Tibial nerve (tissue), 4 donors: Measurements from ENCODE around the gene CTNNA3. TPM values are rescaled to one million over a fixed set of nuclear protein-coding genes. Genes with fewer than 3 reads are reported as not detected.

Source experiments
- DNase-seq, 2 donors: peaks; one replicate each; pipeline ENCODE4 v3.0.0-alpha.2; 2019; ENCODE audit warnings: low spot score in 2 of 2
- H3K27ac ChIP-seq, 4 donors: fragments of 200-600 bp; sonication (generic) in 3 of 4; one replicate each; pipeline ENCODE4 v1.5.1; 2017 to 2019; ENCODE audit warnings: mild to moderate bottlenecking in 1 of 4
- H3K27me3 ChIP-seq, 2 donors: fragments of 200-600 bp; sonication (generic) in 1 of 2; one replicate each; pipeline versions ENCODE4 v1.5.1 to v1.6.0; 2017 to 2019
- H3K36me3 ChIP-seq, 3 donors: fragments of 200-600 bp; sonication (generic); one replicate each; pipeline ENCODE4 v1.5.1; 2018 to 2019
- H3K4me1 ChIP-seq, 4 donors: fragments of 200-600 bp; sonication (generic) in 3 of 4; one replicate each; pipeline ENCODE4 v1.5.1; 2017 to 2019
- H3K4me3 ChIP-seq, 4 donors: fragments of 200-600 bp; sonication (generic) in 3 of 4; one replicate each; pipeline ENCODE4 v1.5.1; 2017 to 2019; ENCODE audit warnings: mild to moderate bottlenecking in 1 of 4, moderate library complexity in 1 of 4
- H3K9me3 ChIP-seq, 4 donors: fragments of 200-600 bp; sonication (generic) in 3 of 4; one replicate each; pipeline ENCODE4 v1.5.1; 2017 to 2019
- CTCF ChIP-seq, 5 experiments: fragments of 200-600 bp in 3 of 5; fragments of 450-650 bp in 2 of 5; sonication (generic) in 3 of 5; IDR thresholded peaks; one replicate each; pipeline ENCODE4 v1.5.1; 2016 to 2019; ENCODE audit warnings: antibody characterized with exemption in 5 of 5, mild to moderate bottlenecking in 3 of 5, moderate library complexity in 2 of 5
- EP300 ChIP-seq, 2 donors: sonication (generic); formaldehyde crosslinking; IDR thresholded peaks; one replicate each; pipeline ENCODE4 v1.6.1; 2017; ENCODE audit warnings: antibody characterized with exemption in 2 of 2, mild to moderate bottlenecking in 1 of 2
- POLR2A ChIP-seq, 2 donors: fragments of 450-650 bp; IDR thresholded peaks; one replicate each; pipeline ENCODE4 v1.6.1; 2017; ENCODE audit warnings: antibody characterized with exemption in 2 of 2, mild to moderate bottlenecking in 2 of 2, moderate library complexity in 2 of 2
- WGBS, 2 donors: methylation state at CpG; one replicate each; pipeline ENCODE4 v1.1.5; 2018; 5-methylcytosine and 5-hydroxymethylcytosine counted together
- total RNA-seq, 4 donors: library from RNA; depleted of rRNA; stranded (reverse); fragments of >200 nt; gene quantifications; one replicate each; pipeline ENCODE4 v1.1.0, GENCODE V29; 2016

CTNNA3 gene
- total RNA-seq, 4 donors from 2014 or later: 15.9 to 36.1 (median 23.1) TPM

GRCh38 chr10:66982053-66982420 is 714.0 kb downstream of the CTNNA3 start:
- Histone ChIP-seq H3K27ac (no peak overlapping the region), H3K4me3 (no peak overlapping the region), H3K4me1 (peaks cover 0 to 3% (median 0%) of the 10 kb centered on the region in 4 donors), H3K9me3 (no peaks in the 10 kb centered on the region), H3K36me3 (no peaks in the 10 kb centered on the region), H3K27me3 (no peaks in the 10 kb centered on the region)
- WGBS, 2 donors: 45 to 48% methylated on average over 1 of the region's 1 CpG
- no peak for DNase-seq
- no peak for TF ChIP-seq CTCF (IDR thresholded peaks at IDR 0.05)
- TF ChIP-seq POLR2A (IDR thresholded peaks at IDR 0.05): no peak
- no peak for TF ChIP-seq EP300 (IDR thresholded peaks at IDR 0.05)

GRCh38 chr10:66981361-66982052 is 714.5 kb downstream of the CTNNA3 start:
- TF ChIP-seq CTCF (IDR thresholded peaks at IDR 0.05) (no peak), EP300 (IDR thresholded peaks at IDR 0.05) (no peak), POLR2A (IDR thresholded peaks at IDR 0.05) (no peak)

GRCh38 chr10:66980246-66980815 is 715.7 kb downstream of the CTNNA3 start:
- TF ChIP-seq POLR2A (IDR thresholded peaks at IDR 0.05) (no peak), CTCF (IDR thresholded peaks at IDR 0.05) (no peak), EP300 (IDR thresholded peaks at IDR 0.05) (no peak)
- H3K4me1 ChIP-seq: peaks cover 0 to 3% (median 0%) of the 10 kb centered on the region in 4 donors
- DNase-seq: no peak
- H3K4me3 ChIP-seq: no peak overlapping the region
- H3K27me3 ChIP-seq: no peaks in the 10 kb centered on the region
- H3K9me3 ChIP-seq: no peaks in the 10 kb centered on the region
- H3K27ac ChIP-seq: no peak overlapping the region
- WGBS, 2 donors: 89 to 90% methylated on average over 4 of the region's 4 CpGs
- no peaks in the 10 kb centered on the region for H3K36me3 ChIP-seq

More at GRCh38 chr10:66981361-66982052, 714.5 kb downstream of the CTNNA3 start:
- H3K4me3 ChIP-seq: no peak overlapping the region
- no peak for DNase-seq
- peaks cover 0 to 3% (median 0%) of the 10 kb centered on the region in 4 donors for H3K4me1 ChIP-seq
- H3K36me3 ChIP-seq: no peaks in the 10 kb centered on the region
- WGBS, 2 donors: 77 to 80% methylated on average over 3 of the region's 3 CpGs
- H3K27ac ChIP-seq: no peak overlapping the region
- no peaks in the 10 kb centered on the region for H3K9me3 ChIP-seq
- no peaks in the 10 kb centered on the region for H3K27me3 ChIP-seq

- WGBS, 2 donors: 61 to 66% methylated on average over 4 of the region's 4 CpGs
- DNase-seq: no peak
Measured at GRCh38 chr10:66964946-66965345, 731.0 kb downstream of the CTNNA3 start.

More at GRCh38 chr10:66964946-66965345, 731.0 kb downstream of the CTNNA3 start:
- Histone ChIP-seq H3K27ac (no peak overlapping the region), H3K4me3 (no peak overlapping the region), H3K4me1 (no peaks in the 10 kb centered on the region), H3K36me3 (no peaks in the 10 kb centered on the region), H3K27me3 (no peaks in the 10 kb centered on the region), H3K9me3 (no peaks in the 10 kb centered on the region)
- TF ChIP-seq CTCF (IDR thresholded peaks at IDR 0.05) (no peak), POLR2A (IDR thresholded peaks at IDR 0.05) (no peak), EP300 (IDR thresholded peaks at IDR 0.05) (no peak)
